DND-41 (cell line): ENCODE data around the gene TTLL11.

Source experiments
- ATAC-seq: fragments of 200-7000 bp; cut with Tn5 transposase; 3 replicates; pipeline ENCODE4 v1.9.1; 2021; ENCODE audit warnings: low read depth; ENCODE audit not compliant: insufficient read depth
- DNase-seq: peaks from one replicate; pipeline ENCODE4 v3.0.0-alpha.2; 2020
- H2AFZ ChIP-seq: 2 replicates; pipeline ENCODE4 v1.6.0; 2012; ENCODE audit warnings: low read depth, low read length
- H3K27ac ChIP-seq: 2 replicates; pipeline ENCODE4 v1.5.1; 2012; ENCODE audit warnings: low read length, inconsistent platforms
- H3K27me3 ChIP-seq: fragments of 200-600 bp; sonication (generic); 2 replicates; pipeline ENCODE4 v1.6.0; 2012; ENCODE audit warnings: low read length, mild to moderate bottlenecking, inconsistent platforms; ENCODE audit not compliant: insufficient read depth, poor library complexity
- H3K36me3 ChIP-seq: 2 replicates; pipeline ENCODE4 v1.5.1; 2012; ENCODE audit warnings: low read length, inconsistent platforms; ENCODE audit not compliant: insufficient read depth
- H3K4me1 ChIP-seq: 2 replicates; pipeline ENCODE4 v1.5.1; 2012; ENCODE audit warnings: mild to moderate bottlenecking, low read length; ENCODE audit not compliant: insufficient read depth
- H3K4me2 ChIP-seq: 2 replicates; pipeline ENCODE4 v1.6.0; 2012; ENCODE audit warnings: mild to moderate bottlenecking, moderate library complexity, low read length, inconsistent platforms; ENCODE audit not compliant: insufficient read depth
- H3K4me3 ChIP-seq, 2 experiments: fragments of 200-600 bp in 1 of 2; shearing (Covaris generic) in 1 of 2; 2 replicates each; pipeline ENCODE4 v1.5.1; 2012 to 2016; ENCODE audit warnings: inconsistent platforms in 2 of 2, low read length in 2 of 2, mild to moderate bottlenecking in 2 of 2, low read depth in 1 of 2, moderate library complexity in 1 of 2
- H3K79me2 ChIP-seq: 2 replicates; pipeline ENCODE4 v1.6.0; 2012; ENCODE audit warnings: low read length, inconsistent platforms; ENCODE audit not compliant: insufficient read depth
- H3K9ac ChIP-seq: 2 replicates; pipeline ENCODE4 v1.6.0; 2012; ENCODE audit warnings: low read depth, mild to moderate bottlenecking, inconsistent platforms, low read length, moderate library complexity
- H3K9me3 ChIP-seq: 2 replicates; pipeline ENCODE4 v1.5.1; 2012; ENCODE audit warnings: low read length, moderate library complexity, mild to moderate bottlenecking, inconsistent platforms; ENCODE audit not compliant: insufficient read depth, severe bottlenecking
- H4K20me1 ChIP-seq: 2 replicates; pipeline ENCODE4 v1.6.0; 2012; ENCODE audit warnings: low read length; ENCODE audit not compliant: insufficient read depth
- EZH2 ChIP-seq: IDR thresholded peaks from 3 replicates; pipeline ENCODE4 v1.6.1; 2012; ENCODE audit warnings: borderline replicate concordance, low read depth, mild to moderate bottlenecking, moderate library complexity, low read length, inconsistent platforms; ENCODE audit not compliant: severe bottlenecking
- TF ChIP-seq, protein P1 (sequence below): IDR thresholded peaks from 2 replicates; pipeline ENCODE4 v1.5.1; 2012; ENCODE audit warnings: borderline replicate concordance, low read length, moderate library complexity, mild to moderate bottlenecking; ENCODE audit not compliant: poor library complexity, severe bottlenecking; ENCODE audit errors: extremely low read depth

Gene TTLL11

DNA sequence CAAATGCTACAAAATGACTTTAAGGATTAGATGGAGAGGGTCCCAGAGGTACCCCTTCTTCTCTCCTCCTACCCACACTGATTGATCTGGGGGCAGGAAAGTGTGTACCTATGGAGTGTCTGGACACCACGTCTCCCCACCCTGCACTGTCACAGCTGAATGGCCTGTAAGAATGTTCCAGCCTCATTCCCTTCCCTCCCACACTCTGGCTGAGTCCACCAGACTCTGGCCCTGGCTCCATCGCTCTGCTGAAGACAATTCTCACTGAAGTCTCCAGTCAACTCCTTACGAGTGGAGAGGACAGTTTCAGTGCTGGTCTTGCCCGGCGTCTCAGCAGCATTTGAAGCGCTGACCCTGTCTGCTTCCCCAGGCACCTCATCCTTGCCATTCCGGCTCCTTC lies 105.8 kb downstream of the TTLL11 start:
- DNase-seq = no peak
- Histone ChIP-seq H2AFZ (no peak overlapping the region), H3K36me3 (no peaks in the 10 kb centered on the region), H3K4me3 (no peak overlapping the region), H3K9me3 (no peaks in the 10 kb centered on the region), H3K27ac (no peak overlapping the region), H3K79me2 (no peaks in the 10 kb centered on the region), H4K20me1 (no peaks in the 10 kb centered on the region; the same call in 1 of the 2 replicates), H3K4me2 (no peak overlapping the region), H3K27me3 (no peaks in the 10 kb centered on the region), H3K9ac (no peak overlapping the region), H3K4me1 (no peaks in the 10 kb centered on the region)
- TF ChIP-seq EZH2 = no peak
- TF ChIP-seq, protein P1, sequence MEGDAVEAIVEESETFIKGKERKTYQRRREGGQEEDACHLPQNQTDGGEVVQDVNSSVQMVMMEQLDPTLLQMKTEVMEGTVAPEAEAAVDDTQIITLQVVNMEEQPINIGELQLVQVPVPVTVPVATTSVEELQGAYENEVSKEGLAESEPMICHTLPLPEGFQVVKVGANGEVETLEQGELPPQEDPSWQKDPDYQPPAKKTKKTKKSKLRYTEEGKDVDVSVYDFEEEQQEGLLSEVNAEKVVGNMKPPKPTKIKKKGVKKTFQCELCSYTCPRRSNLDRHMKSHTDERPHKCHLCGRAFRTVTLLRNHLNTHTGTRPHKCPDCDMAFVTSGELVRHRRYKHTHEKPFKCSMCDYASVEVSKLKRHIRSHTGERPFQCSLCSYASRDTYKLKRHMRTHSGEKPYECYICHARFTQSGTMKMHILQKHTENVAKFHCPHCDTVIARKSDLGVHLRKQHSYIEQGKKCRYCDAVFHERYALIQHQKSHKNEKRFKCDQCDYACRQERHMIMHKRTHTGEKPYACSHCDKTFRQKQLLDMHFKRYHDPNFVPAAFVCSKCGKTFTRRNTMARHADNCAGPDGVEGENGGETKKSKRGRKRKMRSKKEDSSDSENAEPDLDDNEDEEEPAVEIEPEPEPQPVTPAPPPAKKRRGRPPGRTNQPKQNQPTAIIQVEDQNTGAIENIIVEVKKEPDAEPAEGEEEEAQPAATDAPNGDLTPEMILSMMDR = no peak
- ATAC-seq = no peak

DNA sequence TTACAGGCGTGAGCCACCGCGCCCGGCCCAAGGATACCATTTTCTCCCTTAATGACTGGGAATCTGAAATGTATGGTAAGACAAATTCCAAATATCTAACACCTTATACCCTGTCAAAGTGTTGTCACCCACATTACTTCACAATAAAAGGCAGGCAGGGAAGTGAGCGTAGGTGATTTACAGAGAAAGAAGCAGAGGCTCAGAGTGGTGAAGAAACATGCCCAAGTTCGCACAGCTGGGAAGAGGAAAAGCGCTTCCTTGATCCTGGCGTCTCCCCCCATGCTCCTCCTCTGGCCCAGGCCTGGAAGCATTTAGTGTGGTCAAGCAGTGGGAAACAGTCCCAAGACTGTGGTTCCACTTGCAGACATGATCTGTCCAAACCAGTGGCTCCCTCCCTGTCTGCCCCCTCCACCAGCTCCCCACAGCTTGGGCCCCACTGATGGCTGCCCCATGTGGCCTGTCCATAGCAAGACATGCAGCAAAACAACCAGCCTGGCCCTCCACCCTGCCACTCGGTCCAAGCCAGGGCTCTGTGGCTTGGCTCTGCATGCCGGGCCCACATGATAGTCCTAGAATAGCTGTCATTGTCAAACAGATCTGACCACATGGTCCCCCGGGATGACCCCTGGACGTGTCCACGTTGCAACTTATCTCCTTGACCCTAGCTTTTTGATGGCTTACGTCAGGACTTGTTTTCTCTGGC lies 107.2 kb downstream of the TTLL11 start:
- Histone ChIP-seq H3K4me1 (no peaks in the 10 kb centered on the region), H3K27ac (no peak overlapping the region), H3K4me3 (no peak overlapping the region), H4K20me1 (no peaks in the 10 kb centered on the region; the same call in 1 of the 2 replicates), H3K36me3 (no peaks in the 10 kb centered on the region), H3K27me3 (no peaks in the 10 kb centered on the region), H3K9ac (no peak overlapping the region), H3K79me2 (no peaks in the 10 kb centered on the region), H3K4me2 (no peak overlapping the region), H2AFZ (no peak overlapping the region), H3K9me3 (no peaks in the 10 kb centered on the region)
- no peak for TF ChIP-seq EZH2
- TF ChIP-seq, protein P1 = no peak
- DNase-seq (no peak), ATAC-seq (no peak)

DNA sequence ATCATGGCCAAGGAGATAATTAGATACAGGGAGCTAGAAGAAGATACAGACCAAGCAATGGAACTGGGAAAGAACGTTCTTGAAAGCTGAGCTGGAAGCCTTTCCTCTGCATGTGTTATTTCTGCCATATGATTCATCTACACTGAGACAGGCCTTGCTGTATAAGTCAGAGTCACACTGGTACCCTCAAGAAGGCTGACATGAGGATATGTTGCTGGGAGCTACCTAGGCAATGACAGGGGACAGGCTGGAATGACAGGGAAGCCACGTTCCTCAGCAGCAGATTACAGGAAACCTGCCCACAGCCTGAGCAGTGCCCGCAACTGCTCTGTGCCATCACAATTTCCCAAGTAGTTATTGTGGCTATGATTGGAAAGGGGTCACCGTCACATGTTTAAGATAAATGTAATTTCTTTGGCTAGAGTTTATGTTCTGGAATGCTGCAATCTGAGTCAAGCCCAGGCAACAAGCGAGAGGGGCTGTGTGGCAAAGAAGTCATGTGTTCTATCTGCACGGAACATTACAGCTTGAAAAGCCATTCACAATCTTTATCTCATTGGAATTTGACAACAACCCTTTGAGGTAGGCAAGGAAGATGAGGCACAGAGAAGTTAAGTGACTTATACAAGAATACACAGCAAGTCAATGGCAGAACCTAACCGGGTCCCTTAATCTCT lies 108.2 kb downstream of the TTLL11 start:
- Histone ChIP-seq H3K4me2 (no peak overlapping the region), H3K36me3 (no peaks in the 10 kb centered on the region), H3K27ac (no peak overlapping the region), H3K9ac (no peak overlapping the region), H3K9me3 (no peaks in the 10 kb centered on the region), H4K20me1 (no peaks in the 10 kb centered on the region; the same call in 1 of the 2 replicates), H3K27me3 (no peaks in the 10 kb centered on the region), H3K4me1 (no peaks in the 10 kb centered on the region), H3K79me2 (no peaks in the 10 kb centered on the region), H2AFZ (no peak overlapping the region), H3K4me3 (no peak overlapping the region)
- ATAC-seq (no peak), DNase-seq (no peak)
- TF ChIP-seq, protein P1 = no peak
- TF ChIP-seq EZH2 = no peak
